Urothelium cell line (cell line): ENCODE data around the gene DNAI2.

Source experiments
- DNase-seq: peaks from one replicate; pipeline ENCODE4 v3.0.0; 2011; ENCODE audit warnings: low spot score, mixed read lengths
- FAIRE-seq: peaks from 2 replicates; lab custom pipeline; 2011; peaks lifted over from hg19 to GRCh38; lab: Jason Lieb, UNC

DNAI2 gene

GRCh38 chr17:74356646-74357465 is 82.8 kb downstream of the DNAI2 start:
- peak; percentile 75 for DNase-seq
- peak; percentile 13 for FAIRE-seq

GRCh38 chr17:74357466-74357809 is 83.4 kb downstream of the DNAI2 start:
- no peak for DNase-seq
- peak; percentile 72 for FAIRE-seq

DNA sequence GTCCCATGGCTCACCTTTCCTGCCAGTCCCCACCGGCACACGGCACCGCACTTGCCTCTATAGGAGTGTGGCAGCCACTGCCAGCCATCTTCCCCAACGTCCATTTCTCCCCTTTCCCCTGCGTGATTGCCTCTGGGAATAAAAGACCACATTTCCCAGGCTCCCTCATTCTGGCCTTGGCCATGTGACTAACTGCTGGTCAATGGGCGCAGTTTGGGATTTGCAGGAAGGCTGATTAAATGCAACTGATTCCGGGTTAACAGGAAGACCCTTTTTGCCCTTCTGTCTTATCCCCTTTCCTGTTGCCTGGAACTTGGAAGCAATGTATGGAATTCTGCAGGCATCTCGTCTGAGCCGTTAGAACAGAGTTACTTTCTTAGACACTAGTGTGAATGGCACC is 84.7 kb downstream of the DNAI2 start:
- DNase-seq (no peak), FAIRE-seq (no peak)

DNA sequence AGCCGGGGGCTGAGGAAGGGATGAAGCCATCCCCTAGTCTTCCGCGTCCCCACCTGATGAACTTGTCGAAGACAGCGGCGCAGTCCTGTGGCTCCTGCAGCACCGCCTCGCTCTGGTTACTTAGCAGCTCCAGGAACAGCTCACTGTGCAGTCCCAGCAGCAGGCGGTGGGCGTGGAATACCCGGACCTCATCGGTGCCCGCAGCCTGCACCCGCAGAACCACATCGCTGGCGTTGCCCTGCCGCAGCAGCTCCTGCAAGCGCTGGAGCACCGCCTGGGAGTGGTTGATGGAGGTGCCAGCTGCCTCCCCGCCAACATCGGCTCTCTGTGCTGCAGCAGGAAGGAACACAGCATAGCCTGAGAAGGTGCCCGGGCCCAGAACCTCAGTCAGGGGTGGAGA is 85.9 kb downstream of the DNAI2 start:
- no peak for DNase-seq
- no peak for FAIRE-seq

DNA sequence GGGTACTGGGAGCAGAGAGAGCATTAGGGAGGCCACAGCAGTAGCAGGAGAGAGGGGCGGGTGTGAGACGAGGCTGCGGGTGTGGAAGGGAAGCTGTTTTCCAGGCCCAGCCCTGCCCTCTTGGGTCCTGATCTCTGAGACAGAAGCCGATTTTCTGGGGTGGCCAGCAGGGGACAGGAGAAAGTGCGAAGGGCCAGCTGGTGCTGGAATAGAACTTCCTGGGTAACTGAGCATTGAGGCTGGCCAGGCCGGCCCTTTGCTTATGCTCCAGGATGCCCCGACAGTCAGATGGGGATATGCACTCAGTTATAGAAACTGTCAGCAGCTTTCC is 86.8 kb downstream of the DNAI2 start:
- DNase-seq (no peak), FAIRE-seq (no peak)

- DNase-seq (peak; percentile 70), FAIRE-seq (peak; percentile 13)
These were observed 87.4 kb downstream of the DNAI2 start, which contains the start of gene BTBD17 for GRCh38 chr17:74361230-74362068. BTBD17 (minus strand) TSS chr17:74361868; CDS start chr17:74361819, 49 bp downstream.

DNA sequence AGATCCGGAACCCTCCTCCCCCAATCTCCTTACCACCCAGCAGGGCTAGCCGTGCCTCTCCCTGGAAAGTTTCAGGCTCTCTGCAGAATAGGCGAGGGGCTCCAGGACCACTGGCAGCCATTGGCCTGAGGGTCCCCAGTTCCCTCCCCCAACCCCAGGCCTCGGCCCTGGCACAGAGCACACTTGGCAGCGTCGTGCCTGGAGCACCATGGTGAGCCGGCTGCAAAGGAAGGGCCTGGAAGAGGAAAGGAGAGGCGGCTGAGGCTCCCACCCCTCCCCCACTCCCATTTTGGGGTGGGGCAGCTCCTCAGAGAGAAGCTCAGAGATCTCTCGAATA is 88.0 kb downstream of the DNAI2 start:
- no peak for FAIRE-seq
- DNase-seq: no peak

DNA sequence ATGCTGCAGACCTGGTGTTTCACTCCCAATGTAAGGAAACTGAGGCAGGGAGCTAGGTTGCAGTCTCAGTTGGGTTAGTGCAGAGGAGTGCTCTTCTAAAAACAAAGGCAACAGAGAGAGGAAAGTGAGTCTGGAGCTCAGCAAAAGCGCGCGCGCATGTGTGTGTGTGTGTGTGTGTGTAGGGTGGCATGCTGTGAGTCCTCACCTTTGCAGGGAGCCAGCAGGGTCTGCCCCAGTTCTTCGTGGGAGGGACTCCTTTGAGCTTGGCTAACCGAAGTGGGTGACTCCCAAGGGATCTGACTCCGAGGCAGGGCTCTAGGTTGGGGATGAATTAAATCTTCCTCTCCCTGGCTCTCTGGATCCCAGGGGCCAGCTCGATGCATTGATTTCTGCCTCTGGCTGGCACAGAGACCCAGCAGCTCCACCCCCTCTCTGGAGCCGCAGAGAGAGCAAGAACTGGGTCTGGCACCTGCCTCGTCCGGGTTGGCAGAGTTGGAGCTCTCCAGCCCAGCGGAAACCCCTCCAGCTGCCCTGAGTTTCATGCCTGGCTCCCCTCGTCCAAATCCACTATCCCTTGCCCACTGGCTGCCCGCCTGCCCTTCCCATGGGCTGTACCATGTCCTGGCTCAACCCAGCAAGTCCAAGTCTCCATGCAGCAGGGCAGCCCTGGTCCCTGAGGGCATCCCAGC is 88.9 kb downstream of the DNAI2 start:
- DNase-seq (no peak), FAIRE-seq (no peak)
